GM19438 (cell line): Measurements from ENCODE around the gene LRRC8B.
"Not testable (repeated sequence)": the region's sequence is repeated elsewhere in the genome, so short reads cannot be mapped to it uniquely, and the experiment has no call there.

Experiments used
- ATAC-seq: cut with Tn5 transposase; IDR thresholded peaks from one replicate; pipeline ENCODE4 v1.9.1; 2021; ENCODE audit warnings: low read depth; ENCODE audit not compliant: unreplicated experiment

LRRC8B gene

DNA sequence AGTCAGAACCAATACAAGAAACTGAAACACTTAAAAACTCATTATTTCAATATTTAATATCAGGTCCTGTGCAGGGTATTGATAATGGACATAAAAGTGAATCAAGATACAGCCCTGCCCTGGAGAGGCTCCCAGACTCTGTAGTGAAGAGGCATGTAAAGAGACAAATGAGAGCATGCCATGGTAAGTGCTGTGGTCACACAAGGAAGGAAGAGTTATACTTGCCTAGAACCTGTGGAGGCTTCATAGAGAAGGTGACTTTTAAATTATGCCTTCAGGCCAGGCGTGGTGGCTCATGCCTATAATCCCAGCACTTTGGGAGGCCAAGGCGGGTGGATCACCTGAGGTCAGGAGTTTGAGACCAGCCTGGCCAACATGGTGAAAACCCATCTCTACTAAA lies 105.0 kb downstream of the LRRC8B start:
- not testable (repeated sequence) for ATAC-seq

DNA sequence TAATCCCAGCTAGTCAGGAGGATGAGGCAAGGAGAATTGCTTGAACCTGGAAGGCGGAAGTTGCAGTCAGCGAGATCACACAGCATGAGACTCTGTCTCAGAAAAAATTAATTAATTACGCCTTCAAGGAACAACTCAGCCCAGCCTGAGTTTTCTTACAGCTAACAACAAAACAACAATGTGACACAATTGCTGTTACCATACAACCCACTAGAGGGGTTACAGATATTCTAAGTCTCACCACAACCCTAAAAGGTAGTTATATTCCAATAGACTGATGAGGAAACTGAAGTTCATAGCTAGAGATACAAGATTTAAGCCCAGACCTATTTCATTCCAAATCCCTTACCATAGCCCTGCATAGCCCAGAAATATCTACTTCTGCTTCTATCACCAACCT lies 105.4 kb downstream of the LRRC8B start:
- no peak for ATAC-seq

- no peak for ATAC-seq
Observed at GRCh38 chr1:89631816-89632656, 107.4 kb downstream of the LRRC8B start.

DNA sequence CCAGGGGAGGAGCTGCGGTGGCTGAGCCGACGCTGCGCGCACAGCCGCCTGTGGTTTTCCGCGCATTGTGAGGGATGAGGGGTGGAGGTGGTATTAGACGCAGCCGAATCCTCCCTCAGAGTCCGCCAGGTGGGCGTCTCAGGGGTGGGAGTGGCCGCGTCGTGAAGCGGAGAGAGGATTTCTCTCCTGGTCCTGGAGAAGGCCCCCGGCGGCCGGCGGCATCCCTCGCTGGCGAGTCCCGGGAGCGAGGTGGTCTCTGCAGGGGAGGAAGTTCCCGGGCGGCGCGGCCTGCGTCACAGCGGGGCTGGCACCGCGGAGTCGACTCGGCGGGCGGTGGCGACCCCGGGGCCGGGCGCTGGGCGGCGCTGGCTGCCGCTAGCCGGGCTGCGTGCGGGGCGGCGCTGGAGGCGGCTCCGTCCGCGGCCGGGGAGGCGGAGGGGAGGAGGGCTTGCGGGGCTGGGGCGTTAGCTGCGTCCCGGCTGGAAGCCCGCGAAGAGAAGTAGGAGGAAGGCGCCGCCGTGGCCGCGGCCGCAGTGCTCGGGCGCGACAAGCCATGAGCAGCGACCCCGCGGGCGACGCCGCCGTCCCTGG lies 108.1 kb downstream of the LRRC8B start, which contains the start of gene LRRC8C:
Gene LRRC8C, plus strand, starts transcription at position 464 of the 591 bp plus-strand sequence. CDS start 53,354 bp downstream, outside the sequence.
- peak; percentile 82 for ATAC-seq

DNA sequence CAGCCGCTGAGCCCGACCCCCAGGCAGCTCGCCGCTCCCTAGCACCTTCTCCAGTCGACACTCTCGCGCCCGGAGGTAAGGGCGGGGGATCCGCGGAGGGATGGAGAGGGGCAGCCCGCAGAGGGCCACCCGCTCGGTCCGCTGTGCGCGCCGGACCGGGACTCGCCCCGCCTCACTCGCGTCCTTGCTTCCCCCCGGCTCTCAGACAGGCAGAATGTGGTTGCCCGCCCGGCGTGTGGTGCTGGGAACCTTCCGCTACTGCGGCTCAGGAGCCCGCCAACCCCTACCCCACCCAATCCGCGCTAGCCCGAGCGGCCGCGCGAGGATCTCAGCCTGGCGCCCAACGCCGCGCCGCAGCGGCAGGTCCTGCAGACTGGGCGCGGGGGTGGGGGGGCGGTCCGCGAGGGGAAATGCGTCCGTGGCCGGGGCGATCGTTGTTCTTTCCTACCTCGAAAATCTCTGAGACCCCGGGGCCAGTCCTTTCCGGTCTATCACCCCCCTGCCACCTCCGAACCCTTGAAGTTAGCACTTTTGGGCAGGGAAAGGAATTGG lies 108.7 kb downstream of the LRRC8B start:
- ATAC-seq = peak; percentile 57

- ATAC-seq = peak; percentile 5
Observed at GRCh38 chr1:89633800-89634625, 109.4 kb downstream of the LRRC8B start.

DNA sequence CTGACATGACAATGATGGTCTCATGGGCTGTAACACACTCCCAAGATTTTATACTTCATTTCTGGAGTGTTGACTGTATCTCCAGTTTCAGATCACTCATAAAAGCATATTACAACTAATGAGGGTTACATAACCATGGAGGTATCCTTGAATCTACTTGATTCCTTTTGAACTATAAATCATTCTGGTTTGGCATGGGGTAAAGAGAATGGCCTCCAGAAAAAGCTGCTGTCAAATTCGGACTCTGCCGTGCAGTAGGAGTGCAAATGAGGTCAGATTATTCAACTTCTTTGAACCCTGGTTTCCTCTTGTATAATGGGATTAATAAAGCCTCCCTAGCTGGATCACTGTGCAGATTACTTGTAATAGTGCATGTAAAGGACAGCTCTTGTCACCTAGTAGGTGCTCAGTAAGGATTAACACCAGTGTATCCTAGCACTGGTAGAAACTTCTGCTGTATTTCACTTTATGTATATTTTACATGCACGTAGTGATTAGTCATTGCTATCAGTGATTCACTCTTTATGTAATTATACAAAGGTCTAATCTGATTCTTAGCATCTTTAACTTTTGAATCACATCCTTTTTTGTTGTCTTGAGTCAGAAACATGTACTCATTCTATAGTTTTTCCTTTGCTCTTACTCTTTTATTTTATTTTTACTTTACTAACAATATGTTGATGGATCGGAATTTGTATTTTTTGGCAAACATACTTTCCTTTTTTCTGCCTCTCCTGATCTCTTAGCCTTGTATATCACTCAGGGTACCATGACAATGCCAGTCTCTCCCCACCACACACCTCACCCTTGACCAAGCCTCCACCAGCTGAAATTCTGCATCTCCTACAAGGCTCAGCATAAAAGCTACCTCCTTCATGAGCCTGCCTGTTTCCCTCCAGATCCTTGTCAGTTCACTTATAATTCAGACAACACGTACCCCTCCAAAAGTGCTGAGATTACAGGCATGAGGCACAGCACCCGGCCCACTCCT lies 111.5 kb downstream of the LRRC8B start:
- no peak for ATAC-seq

DNA sequence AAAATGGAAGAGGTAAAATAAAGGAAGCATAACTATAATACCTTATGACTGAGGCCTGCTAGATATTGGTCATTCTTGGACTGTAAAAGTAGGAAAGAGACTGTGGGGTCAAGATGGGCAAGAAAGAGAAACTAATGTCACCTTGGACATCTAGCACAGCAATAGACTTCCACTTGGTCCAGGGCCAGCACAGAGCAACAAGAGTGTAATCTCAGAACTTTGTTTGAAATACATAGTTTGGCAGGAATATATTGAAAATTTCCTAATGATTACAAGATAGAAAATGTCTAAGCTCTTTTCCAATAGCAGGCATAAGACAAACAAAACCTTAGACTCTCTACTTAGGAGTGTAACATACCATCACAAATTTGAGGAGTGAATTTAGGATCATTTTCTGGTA lies 112.9 kb downstream of the LRRC8B start:
- ATAC-seq = no peak

DNA sequence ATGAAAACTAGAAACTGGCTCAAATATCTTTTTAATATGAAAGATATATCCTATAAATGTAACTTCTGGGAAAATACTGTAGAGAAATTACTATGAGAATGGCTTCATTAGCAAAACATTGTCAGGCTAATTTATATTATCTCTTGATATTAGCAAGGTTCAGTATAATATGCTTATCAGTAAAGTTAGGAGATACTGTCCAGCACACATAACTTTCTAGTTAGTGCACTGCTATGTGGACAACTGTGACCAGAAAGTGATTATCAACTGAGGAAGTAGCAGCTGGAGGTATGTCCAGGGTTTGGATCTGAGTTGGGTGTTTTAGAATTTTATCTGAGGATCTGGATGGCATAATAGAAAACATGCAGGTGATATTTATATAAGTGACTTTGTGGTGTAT lies 115.8 kb downstream of the LRRC8B start:
- no peak for ATAC-seq

GRCh38 chr1:89641781-89642180 lies 117.2 kb downstream of the LRRC8B start:
- no peak for ATAC-seq

- ATAC-seq = no peak
Observed at GRCh38 chr1:89643577-89643976, 118.9 kb downstream of the LRRC8B start.

- no peak for ATAC-seq
Observed at GRCh38 chr1:89644119-89644814, 119.6 kb downstream of the LRRC8B start.

DNA sequence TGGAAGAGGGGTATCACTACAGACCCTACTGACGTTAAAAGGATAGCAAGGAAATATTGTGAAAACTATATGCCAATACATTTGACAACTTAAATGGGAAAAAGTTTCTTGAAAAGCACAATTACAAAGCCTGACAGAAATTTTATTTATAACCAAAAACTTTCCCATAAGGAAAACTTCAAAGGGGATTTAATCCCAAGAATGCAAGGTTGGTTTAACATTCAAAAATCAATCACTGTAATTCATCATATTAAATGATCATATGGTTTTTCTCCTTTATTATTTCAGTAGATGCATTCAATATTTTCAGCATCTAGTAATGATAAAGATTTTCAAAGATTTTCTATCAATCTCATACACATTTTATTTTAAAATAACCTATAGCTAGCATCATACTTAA lies 121.6 kb downstream of the LRRC8B start:
- no peak for ATAC-seq
